Measurements from ENCODE around the gene SMARCAL1. TPM values are rescaled to one million over a fixed set of nuclear protein-coding genes. Genes with fewer than 3 reads are reported as not detected.

The SMARCAL1 gene
- total and polyA plus RNA-seq, 2 of the 13 experiments (the other 11 are each of a cell fraction or from before 2014, with no cell fraction given), result 12.7 to 21.3 TPM

DNA sequence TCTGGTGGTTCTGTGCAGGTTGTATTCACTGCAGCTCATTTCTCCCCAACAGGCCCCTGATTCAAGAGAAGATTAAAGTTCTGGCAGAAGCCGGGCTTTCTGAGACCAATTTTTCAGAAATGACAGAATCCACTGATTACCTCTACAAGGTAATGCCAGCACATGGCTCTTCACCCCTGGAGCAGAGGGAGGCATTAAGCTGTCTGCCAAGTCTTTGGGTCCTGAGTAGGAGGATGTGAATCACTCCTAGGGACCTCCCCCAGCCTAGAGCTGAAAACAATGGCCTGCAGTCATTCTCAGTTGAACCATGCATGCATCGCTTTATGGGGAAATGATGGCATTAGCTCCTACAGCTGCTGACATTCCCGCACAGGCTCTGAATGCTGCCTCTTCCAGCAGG is 65.9 kb downstream of the SMARCAL1 start:
- Histone ChIP-seq H3K27ac (ENCODE audit: extremely low read length, insufficient read depth, low read length) (no peak overlapping the region), H4K20me1 (ENCODE audit: insufficient read depth, low read length) (no peaks in the 10 kb centered on the region), H3K4me3 (replicated peaks in 1 of 3; ENCODE audit: insufficient read depth in 1 of 3, low read depth in 2 of 3, low read length in 3 of 3) (no peak overlapping the region), H3K4me1 (ENCODE audit: insufficient read depth, low read length) (no peaks in the 10 kb centered on the region), H2AFZ (ENCODE audit: low read length) (no peak overlapping the region), H3K36me3 (replicated peaks in 1 of 2; ENCODE audit: control insufficient read depth in 1 of 2, insufficient read depth in 2 of 2, low read length in 2 of 2) (peaks cover 9 to 33% of the 10 kb centered on the region in 2 experiments), H3K9me3 (ENCODE audit: low read length) (no peaks in the 10 kb centered on the region), H3K9ac (ENCODE audit: insufficient read depth, low read depth, low read length) (no peak overlapping the region), H3K27me3 (ENCODE audit: control insufficient read depth in 1 of 2, insufficient read depth in 2 of 2, low read length in 2 of 2) (no peaks in the 10 kb centered on the region), H3K4me2 (ENCODE audit: low read depth, low read length) (no peak overlapping the region), H3K79me2 (ENCODE audit: insufficient read depth, low read length) (no peaks in the 10 kb centered on the region)
- ATAC-seq, result no peak; the same call in 2 of the 3 replicates
- in situ Hi-C loops (cut with HindIII; ENCODE audit: extremely low pct_ligation_motif_present, low pct_unique_long_range_greater_than_20kb), result no loop called here
- no TSS peak for BruUV-seq (replicated peaks)
- no peak for FAIRE-seq
- ChIA-PET POLR2A (interaction anchor here (0.9 kb wide), 1 partner anchor 20 kb away, joined by 3 read pairs; the partner anchor contains the start of gene RPL37A), CTCF (ENCODE audit: low intra/inter-chr PET ratio, low total read pairs) (no interaction called here)
- 100% methylated on average over 3 of the region's 3 CpGs for WGBS (ENCODE audit: low lambda C conversion rate)
- intact Hi-C loops (cut with micrococcal nuclease; ENCODE audit: unreplicated experiment), result no loop called here
- no peak for TF ChIP-seq ZNF143 (CRISPR knock-in tag; IDR thresholded peaks at IDR 0.05)
- no peak for TF ChIP-seq SSRP1 (CRISPR knock-in tag; IDR thresholded peaks at IDR 0.05)
- TF ChIP-seq SAP130 (CRISPR knock-in tag; IDR thresholded peaks at IDR 0.05; ENCODE audit: low read depth), result no peak
- no peak for TF ChIP-seq ATAD3A (CRISPR knock-in tag; IDR thresholded peaks at IDR 0.05)
- TF ChIP-seq ZFP41 (CRISPR knock-in tag; IDR thresholded peaks at IDR 0.05; ENCODE audit: borderline replicate concordance), result no peak
- DNase-seq (ENCODE audit: low spot score), result no peak

DNA sequence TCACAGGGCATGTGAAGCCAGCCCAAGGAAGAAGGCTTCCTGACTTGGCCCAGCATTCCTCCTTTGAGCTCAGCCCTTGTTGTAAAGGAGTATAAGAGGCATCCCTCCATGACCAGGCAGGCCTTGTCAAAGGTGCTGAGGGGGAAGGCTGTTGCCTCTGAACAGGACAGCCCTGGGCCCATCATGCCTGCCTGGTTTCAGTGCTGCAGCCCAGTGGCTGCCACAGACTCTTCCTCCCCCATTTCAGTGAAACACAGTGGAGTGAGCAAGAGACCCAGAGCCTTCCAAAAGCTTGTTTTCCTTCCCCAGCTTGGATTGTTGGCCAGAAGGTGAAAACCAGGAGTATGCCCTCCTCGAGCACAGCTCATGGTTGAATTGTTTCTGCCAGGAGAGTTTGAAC is 66.5 kb downstream of the SMARCAL1 start:
- H3K9ac ChIP-seq (ENCODE audit: insufficient read depth, low read depth, low read length), result no peak overlapping the region
- H3K9me3 ChIP-seq (ENCODE audit: low read length), result no peaks in the 10 kb centered on the region
- no peaks in the 10 kb centered on the region for H3K4me1 ChIP-seq (ENCODE audit: insufficient read depth, low read length)
- POLR2A ChIA-PET, result interaction anchor here (0.9 kb wide), 1 partner anchor 20 kb away, joined by 3 read pairs; the partner anchor contains the start of gene RPL37A
- TF ChIP-seq RAD21 (CRISPR knock-in tag; IDR thresholded peaks at IDR 0.05) (no peak), KMT2A (CRISPR knock-in tag; IDR thresholded peaks at IDR 0.05) (no peak), ZNF44 (CRISPR knock-in tag; IDR thresholded peaks at IDR 0.05) (no peak), CHD4 (IDR thresholded peaks at IDR 0.05; ENCODE audit: borderline replicate concordance, low read length) (no peak)
- 92% methylated on average over 1 of the region's 1 CpG for WGBS (ENCODE audit: low lambda C conversion rate)
- no peaks in the 10 kb centered on the region for H3K79me2 ChIP-seq (ENCODE audit: insufficient read depth, low read length)
- H3K4me3 ChIP-seq (replicated peaks in 1 of 3; ENCODE audit: insufficient read depth in 1 of 3, low read depth in 2 of 3, low read length in 3 of 3), result no peak overlapping the region
- no peak overlapping the region for H2AFZ ChIP-seq (ENCODE audit: low read length)
- BruUV-seq (replicated peaks), result no TSS peak
- no peak overlapping the region for H3K27ac ChIP-seq (ENCODE audit: extremely low read length, insufficient read depth, low read length)
- in situ Hi-C loops (cut with HindIII; ENCODE audit: extremely low pct_ligation_motif_present, low pct_unique_long_range_greater_than_20kb) (no loop called here), intact Hi-C loops (cut with micrococcal nuclease; ENCODE audit: unreplicated experiment) (no loop called here)
- H3K36me3 ChIP-seq (replicated peaks in 1 of 2; ENCODE audit: control insufficient read depth in 1 of 2, insufficient read depth in 2 of 2, low read length in 2 of 2), result peaks cover 9 to 33% of the 10 kb centered on the region in 2 experiments
- no peaks in the 10 kb centered on the region for H3K27me3 ChIP-seq (ENCODE audit: control insufficient read depth in 1 of 2, insufficient read depth in 2 of 2, low read length in 2 of 2)
- ATAC-seq (no peak), FAIRE-seq (no peak), DNase-seq (ENCODE audit: low spot score) (no peak)
- no peak overlapping the region for H3K4me2 ChIP-seq (ENCODE audit: low read depth, low read length)
- CTCF ChIA-PET (ENCODE audit: low intra/inter-chr PET ratio, low total read pairs), result no interaction called here
- no peaks in the 10 kb centered on the region for H4K20me1 ChIP-seq (ENCODE audit: insufficient read depth, low read length)
